Endothelial cell of umbilical vein (primary cell): ENCODE data around the gene NDUFA5. TPM values are rescaled to one million over a fixed set of nuclear protein-coding genes. Genes with fewer than 3 reads are reported as not detected.

Experiments used
- BruUV-seq: library from RNA; stranded (reverse); fragments of 400-500 nt; replicated peaks from 2 replicates; lab custom pipeline; 2021; lab: Mats Ljungman, UMichigan
- CTCF ChIA-PET: fragments of 300-600, 350-600 bp; sonication (Branson Sonifier 250); formaldehyde crosslinking; loops from one replicate; lab custom pipeline; 2021; ENCODE audit warnings: antibody characterized with exemption, inconsistent platforms; lab: Charles Lee
- POLR2A ChIA-PET: fragments of 300-600, 350-600 bp; sonication (Branson Sonifier 250); formaldehyde crosslinking; loops from one replicate; lab custom pipeline; 2021; ENCODE audit warnings: antibody characterized with exemption, inconsistent platforms; lab: Charles Lee
- DNase-seq: peaks from one replicate; pipeline ENCODE4 v3.0.0-alpha.2; 2011; ENCODE audit warnings: low read depth, low spot score
- FAIRE-seq: peaks from 2 replicates; lab custom pipeline; 2011; peaks lifted over from hg19 to GRCh38; lab: Jason Lieb, UNC
- H2AFZ ChIP-seq: 2 replicates; pipeline ENCODE4 v1.6.0; 2012; ENCODE audit warnings: low read depth, low read length, control low read depth, inconsistent platforms
- H3K27ac ChIP-seq: 2 replicates; pipeline ENCODE4 v1.5.1; 2011; ENCODE audit warnings: low read depth, mild to moderate bottlenecking, control low read depth, low read length, moderate library complexity; ENCODE audit not compliant: insufficient read depth
- H3K27me3 ChIP-seq, 2 experiments: 2 replicates each; pipeline versions ENCODE4 v1.6.0 to v1.6.1; 2011; ENCODE audit warnings: low read length in 2 of 2, mixed read lengths in 1 of 2; ENCODE audit not compliant: control insufficient read depth in 2 of 2, insufficient read depth in 2 of 2
- H3K36me3 ChIP-seq, 2 experiments: 2 replicates in 1 of 2; 3 replicates in 1 of 2; pipeline ENCODE4 v1.5.1; 2011; ENCODE audit warnings: low read length in 2 of 2, mild to moderate bottlenecking in 1 of 2, moderate library complexity in 1 of 2; ENCODE audit not compliant: control insufficient read depth in 2 of 2, insufficient read depth in 2 of 2; ENCODE audit errors: extremely low read depth in 1 of 2
- H3K4me1 ChIP-seq: 3 replicates; pipeline ENCODE4 v1.5.1; 2011; ENCODE audit warnings: mild to moderate bottlenecking, low read length; ENCODE audit not compliant: control insufficient read depth, insufficient read depth; ENCODE audit errors: extremely low read depth
- H3K4me2 ChIP-seq: 2 replicates; pipeline ENCODE4 v1.6.1; 2011; ENCODE audit warnings: low read length, control low read depth, mixed read lengths; ENCODE audit not compliant: insufficient read depth
- H3K4me3 ChIP-seq, 3 experiments: fragments of 200-600 bp in 1 of 3; sonication (generic), shearing (Covaris generic) in 1 of 3; replicated peaks in 1 of 3; 2 replicates each; pipeline ENCODE4 v1.5.1; 2011 to 2016; ENCODE audit warnings: control low read depth in 3 of 3, low read length in 3 of 3, mild to moderate bottlenecking in 2 of 3, inconsistent platforms in 1 of 3, low read depth in 1 of 3, moderate library complexity in 1 of 3; ENCODE audit not compliant: insufficient read depth in 1 of 3
- H3K79me2 ChIP-seq: 2 replicates; pipeline ENCODE4 v1.6.0; 2012; ENCODE audit warnings: low read length, inconsistent platforms; ENCODE audit not compliant: control insufficient read depth, insufficient read depth
- H3K9ac ChIP-seq: replicated peaks from 2 replicates; pipeline ENCODE3; 2011; ENCODE audit warnings: low read length, control low read depth; ENCODE audit not compliant: insufficient read depth; ENCODE audit errors: extremely low read depth
- H3K9me1 ChIP-seq: replicated peaks from 3 replicates; pipeline ENCODE4 v1.6.0; 2011; ENCODE audit warnings: mild to moderate bottlenecking, low read length; ENCODE audit not compliant: control insufficient read depth, insufficient read depth; ENCODE audit errors: extremely low read depth
- H3K9me3 ChIP-seq: replicated peaks from 2 replicates; pipeline ENCODE4 v1.5.1; 2012; ENCODE audit warnings: low read length, inconsistent platforms; ENCODE audit not compliant: control insufficient read depth, insufficient read depth
- H4K20me1 ChIP-seq: replicated peaks from 2 replicates; pipeline ENCODE3; 2011; ENCODE audit warnings: mild to moderate bottlenecking, low read length; ENCODE audit not compliant: control insufficient read depth, insufficient read depth; ENCODE audit errors: extremely low read depth
- CTCF ChIP-seq, 2 donors: IDR thresholded peaks; 1 replicate in 1 of 2; 2 replicates in 1 of 2; pipeline ENCODE4 v1.5.1; 2011; ENCODE audit warnings: low read length in 2 of 2, mild to moderate bottlenecking in 2 of 2, moderate library complexity in 2 of 2, control low read depth in 1 of 2, inconsistent platforms in 1 of 2, low read depth in 1 of 2; ENCODE audit not compliant: insufficient read depth in 1 of 2; ENCODE audit errors: extremely low read depth in 1 of 2
- EZH2 ChIP-seq: IDR thresholded peaks from 2 replicates; pipeline ENCODE4 v1.6.1; 2012; ENCODE audit warnings: borderline replicate concordance, low read depth, mild to moderate bottlenecking, moderate library complexity, low read length, inconsistent platforms; ENCODE audit not compliant: severe bottlenecking
- FOS ChIP-seq: IDR thresholded peaks from 2 replicates; pipeline ENCODE4 v1.6.1; 2011; ENCODE audit warnings: mild to moderate bottlenecking, low read length, moderate library complexity, borderline replicate concordance; ENCODE audit not compliant: insufficient read depth
- GATA2 ChIP-seq: IDR thresholded peaks from 2 replicates; pipeline ENCODE4 v1.7.0; 2011; ENCODE audit warnings: low read depth, mild to moderate bottlenecking, moderate library complexity, mixed read lengths, low read length; ENCODE audit not compliant: insufficient read length, insufficient read depth
- JUN ChIP-seq: IDR thresholded peaks from 2 replicates; pipeline ENCODE4 v1.6.1; 2011; ENCODE audit warnings: borderline replicate concordance, low read depth; ENCODE audit not compliant: insufficient read length, insufficient read depth
- MAX ChIP-seq: IDR thresholded peaks from 2 replicates; pipeline ENCODE4 v1.6.1; 2011; ENCODE audit not compliant: insufficient read depth, insufficient read length
- MYC ChIP-seq: IDR thresholded peaks from one replicate; pipeline ENCODE4 v1.6.1; 2011; ENCODE audit warnings: mild to moderate bottlenecking, low read depth, low read length
- POLR2A ChIP-seq: IDR thresholded peaks from 2 replicates; pipeline ENCODE4 v1.6.1; 2012; ENCODE audit warnings: low read depth, mild to moderate bottlenecking, control low read depth, low read length
- POLR2AphosphoS5 ChIP-seq: IDR thresholded peaks from 2 replicates; pipeline ENCODE4 v1.6.1; 2012; ENCODE audit warnings: low read depth, mild to moderate bottlenecking, control low read depth, low read length, moderate library complexity; ENCODE audit not compliant: insufficient read depth
- dilution Hi-C: fragments of 300-500 bp; cut with MboI; formaldehyde crosslinking; loops from one replicate; pipeline ENCODE4 v1.15.0; 2019; ENCODE audit warnings: low sequenced_read_pairs; ENCODE audit not compliant: extremely low pct_ligation_motif_present
- intact Hi-C: fragments of 100-400 bp; cut with micrococcal nuclease; formaldehyde crosslinking; loops from one replicate; pipeline ENCODE4 v1.10.0; 2022
- polyA plus RNA-seq, 4 experiments: library from polyadenylated mRNA; depleted of rRNA in 3 of 4; stranded (reverse) in 3 of 4; unstranded in 1 of 4; fragments of >200 nt; gene quantifications; 2 replicates each; pipeline versions ENCODE4 v1.2.1 to v1.2.3, GENCODE V29; 2011 to 2012; ENCODE audit warnings: missing spikeins in 1 of 4
- total RNA-seq: library from RNA; stranded (reverse); gene quantifications from 2 replicates; pipeline ENCODE4 v1.2.3, GENCODE V29; 2021

The NDUFA5 gene
- total and polyA plus RNA-seq, 2 donors (not counting 3 experiments of a cell fraction or from before 2014, with no cell fraction given) = 6.2 to 62.3 TPM

GRCh38 chr7:123569352-123570010 lies 11.9 kb upstream of the NDUFA5 start:
- POLR2A ChIA-PET = no interaction called here
- dilution Hi-C loops = no loop called here
- H4K20me1 ChIP-seq = no peaks in the 10 kb centered on the region

More at GRCh38 chr7:123569352-123570010, 11.9 kb upstream of the NDUFA5 start:
- no peaks in the 10 kb centered on the region for H3K9me3 ChIP-seq
- FAIRE-seq (no peak), DNase-seq (peak; percentile 45)
- BruUV-seq = no TSS peak
- no peak overlapping the region for H3K9ac ChIP-seq
- H3K4me3 ChIP-seq = no peak overlapping the region
- CTCF ChIA-PET = interaction anchor here (0.6 to 1.9 kb wide), 4 partner anchors 12 to 75 kb away, joined by 3 to 5 read pairs (median 4); partner anchors contain the start of gene NDUFA5
- H3K9me1 ChIP-seq = no peaks in the 10 kb centered on the region
- H3K4me1 ChIP-seq = peaks cover 18% of the 10 kb centered on the region
- no peak overlapping the region for H3K4me2 ChIP-seq
- no peak overlapping the region for H3K27ac ChIP-seq
- H2AFZ ChIP-seq = peak overlapping the region; percentile 6
- no peaks in the 10 kb centered on the region for H3K27me3 ChIP-seq
- no peaks in the 10 kb centered on the region for H3K79me2 ChIP-seq
- intact Hi-C loops = loop anchor here (1.0 kb wide), 1 partner anchor 11 kb away; no protein-coding TSS in a partner anchor
- H3K36me3 ChIP-seq = no peaks in the 10 kb centered on the region
- TF ChIP-seq CTCF (IDR thresholded peaks at IDR 0.05; ENCODE audit: extremely low read depth in 1 of 2, insufficient read depth in 1 of 2, low read depth in 1 of 2, low read length in 2 of 2) (no peak), POLR2AphosphoS5 (no peak), JUN (no peak), EZH2 (no peak), GATA2 (no peak), MAX (no peak), MYC (no peak), POLR2A (no peak), FOS (no peak)
